Activated T-helper 1 cell treated with anti-CD3 and anti-CD28 coated beads, Interleukin-2, amount 50 U/mL, for 16 hours (primary cell): ENCODE results near the gene SMIM1.

Experiments used
- DNase-seq, 2 donors: peaks; one replicate each; pipeline ENCODE4 v3.0.0-alpha.2; 2020; ENCODE audit warnings: low read depth in 1 of 2, low spot score in 1 of 2

The SMIM1 gene

GRCh38 chr1:3753656-3754454 lies 18.7 kb upstream of the SMIM1 start:
- DNase-seq: no peak

GRCh38 chr1:3756394-3756793 lies 16.2 kb upstream of the SMIM1 start:
- DNase-seq: no peak

GRCh38 chr1:3759164-3759563 lies 13.4 kb upstream of the SMIM1 start:
- DNase-seq: no peak

DNA sequence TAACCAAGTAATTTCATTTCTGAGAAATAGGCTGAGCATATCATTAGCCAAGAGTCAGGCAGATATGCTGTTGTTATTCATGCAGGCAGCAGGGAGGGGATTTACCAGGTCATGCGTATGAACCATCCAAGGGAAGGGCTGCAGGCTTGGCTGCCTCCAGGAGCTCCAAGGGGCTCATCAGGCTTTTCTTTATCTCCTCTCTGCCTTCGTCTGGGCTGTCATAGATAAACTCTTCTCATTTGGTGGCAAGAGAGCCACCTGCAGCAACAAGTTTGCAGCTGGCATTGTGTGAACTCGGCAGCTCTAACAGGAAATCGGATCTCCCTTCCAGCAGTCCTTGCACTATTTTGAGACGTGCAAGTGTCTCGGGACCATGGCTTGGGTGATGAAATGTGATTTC lies 12.8 kb upstream of the SMIM1 start:
- no peak for DNase-seq

DNA sequence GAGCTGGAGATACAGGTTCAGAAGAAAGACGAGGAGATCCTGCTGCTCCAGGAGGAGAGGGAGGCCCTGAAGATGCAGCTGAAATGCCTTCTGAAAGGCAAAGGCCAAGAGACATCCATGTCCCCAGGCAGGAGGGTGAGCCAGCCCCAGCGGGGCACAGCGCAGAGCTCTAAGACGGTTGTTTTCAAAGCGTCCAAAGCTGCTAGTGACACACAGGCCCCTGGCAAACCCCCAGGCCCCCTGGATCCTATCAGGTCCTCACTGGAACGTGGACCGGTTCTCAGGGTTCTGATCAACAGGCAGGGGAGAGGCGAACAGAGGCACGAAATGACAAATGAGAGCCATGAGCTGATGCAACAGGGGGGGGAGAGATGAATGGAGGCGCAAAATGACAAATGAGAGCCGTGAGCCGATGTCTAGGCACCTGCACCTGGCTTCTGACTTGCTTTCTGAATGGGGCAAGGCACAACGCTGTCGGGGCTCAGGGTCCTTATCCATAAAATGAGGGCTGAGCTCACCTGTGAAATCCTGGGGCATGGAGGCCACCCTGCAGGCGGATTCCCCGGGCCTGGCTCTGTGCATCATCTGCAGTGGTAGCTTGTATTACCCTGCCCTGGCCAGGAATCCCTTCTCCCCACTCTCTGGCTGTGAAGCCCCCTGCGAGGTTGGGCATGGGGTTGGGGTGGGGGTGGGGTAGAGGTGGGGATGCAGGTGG lies 11.1 kb upstream of the SMIM1 start:
- no peak for DNase-seq

DNA sequence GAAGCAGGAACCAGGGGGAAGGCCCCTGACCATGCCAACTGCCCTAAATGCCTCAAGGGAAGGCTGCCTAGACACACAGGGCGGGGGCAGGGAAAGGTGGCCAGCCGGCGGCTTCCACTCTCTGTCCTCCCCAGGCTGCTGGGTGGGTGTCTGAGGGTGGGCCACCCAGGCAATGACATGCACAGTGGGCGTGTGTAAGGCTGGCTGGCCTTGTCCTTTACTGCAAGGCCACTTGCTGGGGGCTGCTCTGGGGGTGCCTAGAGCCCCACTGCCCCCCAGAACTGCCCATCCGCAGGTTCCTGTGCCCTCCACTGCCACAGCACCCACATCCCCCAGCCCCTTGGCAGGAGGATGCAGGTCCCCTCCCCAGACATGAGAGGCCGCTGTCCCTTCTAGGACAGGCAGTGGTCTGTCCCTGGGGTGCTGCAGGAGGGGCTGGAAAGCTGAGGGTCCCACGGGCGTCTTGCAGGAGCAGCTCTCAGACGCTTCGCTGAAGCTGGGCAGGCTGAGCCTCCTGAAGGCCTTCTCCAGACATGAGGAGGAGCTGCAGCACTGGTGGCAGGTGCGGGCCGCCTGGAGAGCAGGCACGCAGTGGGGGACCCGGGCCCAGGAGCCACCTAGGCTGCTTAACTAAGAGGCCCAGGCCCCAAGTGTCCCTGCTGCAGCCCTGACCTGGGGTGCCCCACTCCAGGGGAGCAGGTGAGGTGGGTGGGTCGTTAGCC lies 10.2 kb upstream of the SMIM1 start:
- DNase-seq: no peak

DNA sequence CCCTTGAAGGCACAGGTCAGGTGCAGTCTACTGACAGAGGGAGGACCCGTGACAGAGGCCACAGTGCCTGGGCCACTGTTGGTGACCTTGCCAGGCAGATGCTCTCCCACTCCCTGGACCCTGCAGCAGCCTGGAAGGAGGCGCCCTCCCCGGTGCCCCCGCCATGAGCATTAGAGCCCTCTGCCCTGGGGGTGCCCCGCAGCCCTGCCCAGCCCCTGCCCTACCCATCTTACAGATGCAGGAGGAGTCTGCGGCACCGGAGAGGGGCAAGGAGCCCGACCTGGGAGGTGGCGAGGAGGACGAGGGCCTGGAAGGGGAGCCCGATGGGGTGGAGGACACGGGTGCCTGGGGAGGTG lies 9.7 kb upstream of the SMIM1 start:
- no peak for DNase-seq

DNA sequence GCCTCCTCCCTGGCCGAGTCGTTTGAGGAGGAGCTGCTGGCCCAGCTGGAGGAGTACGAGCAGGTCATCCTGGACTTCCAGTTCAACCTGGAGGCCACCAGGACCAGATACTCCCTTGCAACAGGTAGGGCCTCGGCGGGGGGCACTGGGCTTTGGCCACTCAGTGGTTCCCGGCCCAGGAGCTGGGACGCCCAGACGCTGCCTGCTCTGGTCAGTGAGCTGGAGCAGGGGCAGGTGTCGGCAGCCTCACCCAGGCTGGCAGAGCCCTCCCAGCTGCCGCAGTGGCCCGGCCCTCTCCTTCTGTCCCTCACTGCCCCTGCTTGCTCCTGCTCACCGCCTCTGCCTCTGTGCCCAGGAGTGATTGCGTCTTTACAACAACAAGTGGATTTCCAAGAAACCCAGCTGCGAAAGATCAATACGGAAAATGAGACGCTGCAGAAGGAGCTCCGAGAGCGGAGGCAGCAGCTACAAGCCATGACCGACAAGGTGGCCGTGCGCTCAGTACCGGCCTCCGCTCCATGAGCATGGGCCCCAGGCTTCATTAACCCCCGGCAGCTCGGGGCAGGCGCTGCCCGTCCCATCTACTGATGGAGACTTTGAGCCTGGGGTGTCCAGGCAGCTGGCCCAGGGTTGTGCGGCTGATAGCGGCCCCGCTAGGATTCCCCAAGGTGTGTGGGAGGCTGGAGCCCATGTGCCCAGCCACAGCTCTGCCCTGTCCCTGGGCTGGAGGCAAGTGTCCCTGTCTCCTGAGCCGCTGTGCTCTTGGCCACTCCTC lies 9.0 kb upstream of the SMIM1 start:
- DNase-seq: no peak

DNA sequence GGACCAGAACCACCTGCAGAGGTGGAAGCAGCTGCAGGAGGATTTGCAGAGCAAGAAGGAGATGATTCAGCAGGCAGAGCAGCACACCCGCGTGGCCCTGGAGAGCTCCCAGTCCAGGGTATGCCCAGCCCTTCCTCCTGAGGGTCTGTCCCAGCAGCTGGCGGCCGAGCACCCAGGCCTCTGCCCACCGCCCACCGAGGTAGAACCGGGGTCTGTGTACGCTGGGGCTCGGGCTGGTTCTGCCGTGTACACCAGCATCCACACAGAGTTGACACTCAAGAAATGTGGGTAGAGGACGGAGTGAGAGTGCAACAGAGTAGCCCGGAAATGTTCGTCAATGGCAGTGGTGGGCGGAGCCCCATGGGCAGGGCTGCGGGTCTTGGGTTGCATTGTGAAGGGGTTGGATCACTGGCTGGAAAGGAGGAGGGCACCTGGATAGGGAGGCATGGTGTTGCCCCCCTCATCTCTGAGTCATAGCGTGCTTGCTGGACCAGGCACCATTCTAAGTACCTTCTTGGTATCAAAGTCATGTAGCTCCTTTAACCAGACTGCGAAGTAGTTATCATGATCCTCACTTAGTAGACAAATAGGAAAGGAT lies 5.1 kb upstream of the SMIM1 start:
- no peak for DNase-seq

GRCh38 chr1:3768811-3769390 lies 3.6 kb upstream of the SMIM1 start:
- no peak for DNase-seq

- no peak for DNase-seq
Measured at GRCh38 chr1:3770047-3770765, 2.3 kb upstream of the SMIM1 start.

GRCh38 chr1:3771108-3772026 lies 1.2 kb upstream of the SMIM1 start:
- no peak for DNase-seq

DNA sequence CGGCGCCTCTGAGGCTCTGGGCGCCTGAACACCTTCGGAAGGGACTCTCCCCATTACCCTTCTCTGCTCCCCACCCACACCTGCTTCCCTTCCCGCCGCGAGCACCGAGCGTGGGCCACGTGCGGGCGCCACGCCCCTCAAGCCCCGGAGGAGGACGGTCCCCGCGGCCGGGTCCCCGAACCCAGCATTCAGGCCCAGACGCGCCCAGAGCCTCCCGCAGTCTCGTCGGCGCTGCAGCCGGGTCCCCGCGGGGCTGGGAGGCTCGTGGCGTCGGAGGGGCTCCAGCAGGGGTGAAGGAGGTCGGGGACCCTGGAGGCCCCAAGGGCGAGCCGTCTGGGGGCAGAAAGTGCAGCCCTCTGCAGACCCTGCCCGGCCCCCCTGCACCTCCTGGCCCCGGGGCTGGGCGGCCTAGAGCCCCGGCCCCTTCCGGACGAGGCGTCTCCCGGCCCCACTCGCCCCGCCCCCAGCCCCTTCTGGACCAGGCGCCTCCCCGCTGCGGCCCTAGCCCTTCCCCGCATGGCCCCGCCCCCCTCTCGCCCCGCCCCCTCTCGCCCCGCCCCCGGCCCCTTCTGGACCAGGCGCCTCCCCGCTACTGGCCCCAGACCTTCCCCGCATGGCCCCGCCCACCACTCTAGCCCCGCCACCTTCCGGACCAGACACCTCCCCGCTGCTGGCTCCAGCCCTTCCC lies 378 bp upstream of the SMIM1 start:
- DNase-seq: peak; percentile 69 to 79

- DNase-seq: no peak
Measured at GRCh38 chr1:3773572-3774275, 1.2 kb downstream of the SMIM1 start.

DNA sequence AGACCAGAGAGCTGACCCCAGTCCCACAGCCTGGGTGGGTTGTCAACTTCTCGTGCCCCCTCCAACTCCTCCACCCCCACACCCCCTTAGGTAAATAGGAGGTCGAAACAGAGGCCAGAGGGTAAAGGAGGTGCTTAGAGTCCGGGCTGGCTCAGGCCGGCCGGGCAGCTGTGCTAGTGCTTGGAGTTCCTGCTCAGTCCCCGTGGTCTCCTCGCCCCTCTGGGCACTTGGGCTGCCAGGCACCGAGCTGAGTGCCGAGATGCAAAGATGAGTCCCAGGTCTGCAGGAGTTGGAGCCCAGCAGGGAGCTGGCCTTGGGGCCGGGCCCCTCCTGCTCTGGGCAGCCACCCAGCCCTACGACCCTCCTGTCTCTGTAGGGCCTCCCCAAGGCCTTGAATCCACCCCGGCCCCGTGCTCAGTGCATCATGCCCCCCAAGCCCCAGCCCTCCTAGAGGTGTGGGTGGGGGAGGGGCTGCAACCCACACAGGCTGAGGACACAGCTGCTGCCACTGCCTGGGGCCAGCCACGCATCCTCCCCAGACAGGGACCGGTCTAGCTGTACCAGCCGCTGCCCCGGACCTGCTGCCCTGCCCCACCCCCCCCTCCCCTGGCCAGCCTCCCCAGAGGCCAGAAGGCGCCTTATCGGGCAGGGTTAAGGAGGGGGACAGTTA lies 1.9 kb downstream of the SMIM1 start:
- DNase-seq: no peak

GRCh38 chr1:3774946-3775489 lies 2.5 kb downstream of the SMIM1 start:
- DNase-seq: no peak
